Astrocyte of the spinal cord (primary cell): ENCODE results near the gene LAMTOR3.

ENCODE experiments used
- DNase-seq: peaks from one replicate; pipeline ENCODE4 v3.0.0; 2011; ENCODE audit warnings: low read depth, low spot score
- H3K4me3 ChIP-seq: 2 replicates; pipeline ENCODE4 v1.5.1; 2011; ENCODE audit warnings: low read depth, mild to moderate bottlenecking, low read length, moderate library complexity
- CTCF ChIP-seq: IDR thresholded peaks from 2 replicates; pipeline ENCODE4 v1.5.1; 2012; ENCODE audit warnings: low read depth, mild to moderate bottlenecking, low read length, inconsistent platforms
- in situ Hi-C: cut with HindIII; loops from 2 replicates; pipeline ENCODE4 v1.10.0; 2017; ENCODE audit warnings: low sequenced_read_pairs

LAMTOR3 gene

GRCh38 chr4:99894161-99894997 is at the start of gene LAMTOR3:
TSS of gene LAMTOR3 (minus strand) at chr4:99894427. CDS start at chr4:99893963, 464 bp downstream.
- in situ Hi-C loops: no loop called here
- peak within 1 kb of the TSS; percentile 94 for H3K4me3 ChIP-seq
- TF ChIP-seq CTCF: no peak
- DNase-seq: peak; percentile 88

GRCh38 chr4:99938243-99938753 is 44.1 kb upstream of the LAMTOR3 start:
- DNase-seq: no peak
- no peak overlapping the region for H3K4me3 ChIP-seq
- no peak for TF ChIP-seq CTCF
- in situ Hi-C loops: no loop called here

- no peak overlapping the region for H3K4me3 ChIP-seq
- peak; percentile 43 for DNase-seq
- in situ Hi-C loops: no loop called here
- TF ChIP-seq CTCF: no peak
These were observed 40.7 kb upstream of the LAMTOR3 start for GRCh38 chr4:99934891-99935290.

GRCh38 chr4:99927566-99927965 is 33.3 kb upstream of the LAMTOR3 start:
- H3K4me3 ChIP-seq: no peak overlapping the region
- TF ChIP-seq CTCF: no peak
- in situ Hi-C loops: no loop called here
- no peak for DNase-seq

GRCh38 chr4:99921174-99921573 is 26.9 kb upstream of the LAMTOR3 start:
- no peak overlapping the region for H3K4me3 ChIP-seq
- TF ChIP-seq CTCF: no peak
- in situ Hi-C loops: no loop called here
- DNase-seq: no peak

- no peak overlapping the region for H3K4me3 ChIP-seq
- in situ Hi-C loops: no loop called here
- no peak for DNase-seq
- TF ChIP-seq CTCF: no peak
These were observed 24.4 kb upstream of the LAMTOR3 start for GRCh38 chr4:99918656-99919055.
